Activated CD8-positive, alpha-beta memory T cell treated with anti-CD3 and anti-CD28 coated beads for 24 hours (primary cell): Measurements from ENCODE around the gene KRTAP2-3.

Source experiments
- DNase-seq: peaks from one replicate; pipeline ENCODE4 v3.0.0-alpha.2; 2020

KRTAP2-3 gene

DNA sequence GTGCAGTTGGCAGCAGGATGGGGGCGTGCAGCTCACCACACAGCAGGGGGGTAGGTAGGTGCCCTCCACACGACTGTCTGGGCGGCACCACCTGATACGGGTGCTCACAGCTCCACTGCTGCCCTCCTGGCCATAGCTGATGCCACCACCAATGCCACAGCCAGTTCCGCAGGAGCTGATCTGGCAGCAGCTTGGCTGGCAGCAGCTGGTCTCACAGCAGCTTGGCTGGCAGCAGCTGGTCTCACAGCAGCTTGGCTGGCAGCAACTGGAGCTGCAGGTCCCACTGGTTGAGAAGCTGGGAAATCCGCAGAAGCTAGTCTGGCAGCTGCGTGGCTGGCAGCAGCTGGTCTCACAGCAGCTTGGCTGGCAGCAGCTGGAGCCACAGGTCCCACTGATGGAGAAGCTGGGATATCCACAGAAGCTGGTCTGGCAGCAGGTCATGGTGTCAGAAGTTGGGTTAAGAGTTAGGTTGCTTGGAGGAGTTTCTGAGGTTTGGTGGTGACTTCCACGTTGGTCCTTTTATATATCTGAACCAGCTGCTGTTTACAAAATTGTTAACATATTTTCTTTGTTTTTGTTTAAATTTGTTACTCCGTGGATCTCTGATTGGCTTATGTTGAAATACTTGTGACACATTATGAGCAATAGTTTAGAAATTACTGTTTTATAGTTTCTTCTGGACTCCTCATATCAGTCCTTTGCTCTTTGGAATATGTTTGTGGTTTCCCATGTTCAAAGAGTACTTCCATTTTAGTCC is 33.0 kb downstream of the KRTAP2-3 start, which contains the start of gene KRTAP1-5:
Gene KRTAP1-5 (minus strand): TSS at position 494 of the 757 bp plus-strand sequence. CDS start 53 bp downstream, at position 441.
- DNase-seq, result no peak

DNA sequence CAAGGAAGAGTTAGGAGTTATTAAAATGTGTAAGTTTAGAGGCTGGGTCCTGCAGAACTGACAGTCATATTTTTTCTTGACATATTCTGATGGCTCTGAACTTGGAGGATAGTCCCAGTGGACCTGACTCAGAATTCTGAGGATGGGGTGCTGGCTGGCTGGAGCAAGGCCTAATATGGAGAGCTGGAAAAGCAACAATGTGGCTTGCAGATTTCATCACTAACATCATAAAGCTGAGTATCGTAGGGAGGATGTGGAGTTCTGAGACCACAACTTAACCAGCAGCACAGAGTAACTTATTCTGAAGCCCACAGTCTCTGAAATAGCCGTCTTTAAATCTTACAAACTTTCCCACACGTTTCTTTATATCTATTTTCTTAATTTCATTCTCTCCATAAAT is 35.2 kb downstream of the KRTAP2-3 start:
- DNase-seq, result no peak

DNA sequence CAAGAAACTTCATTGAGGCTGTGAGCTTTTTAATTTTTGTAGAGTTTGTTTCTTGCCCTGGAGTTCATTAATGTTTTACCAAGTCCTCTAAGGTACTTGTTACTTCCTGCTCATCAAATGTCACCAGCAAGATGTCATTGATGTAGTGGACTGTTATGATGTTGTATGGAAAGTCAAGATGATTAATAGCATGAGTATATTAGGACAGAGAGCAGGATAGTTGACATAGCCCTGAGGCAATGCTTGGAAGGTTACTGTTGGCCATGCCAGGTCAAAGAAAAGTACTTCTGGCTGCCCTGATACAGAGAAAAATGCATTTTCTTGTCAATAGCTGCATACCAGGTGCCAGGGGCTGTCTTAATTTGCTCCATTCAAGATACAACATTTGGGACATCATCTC is 39.6 kb downstream of the KRTAP2-3 start:
- DNase-seq, result no peak

DNA sequence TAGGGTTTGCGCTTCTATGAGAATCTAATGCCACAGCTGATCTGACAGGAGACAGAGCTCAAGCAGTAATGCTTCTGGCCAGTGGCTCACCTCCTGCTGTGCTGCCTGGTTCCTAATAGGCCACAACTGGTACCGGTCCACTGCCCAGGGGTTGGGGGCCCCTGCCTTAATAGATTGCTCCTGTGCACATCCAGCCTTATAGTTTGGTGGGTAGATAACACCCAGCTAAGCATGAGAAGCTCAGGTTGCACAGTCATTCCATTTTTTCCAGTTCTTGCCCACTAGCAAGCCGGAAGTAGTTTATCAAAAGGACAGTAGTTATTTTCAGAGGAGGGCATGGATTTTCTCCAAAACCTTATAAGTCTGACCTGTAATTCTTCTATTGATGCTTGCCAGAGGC is 40.5 kb downstream of the KRTAP2-3 start:
- DNase-seq, result no peak

- no peak for DNase-seq
Measured at GRCh38 chr17:41018541-41018940, 41.4 kb downstream of the KRTAP2-3 start.

GRCh38 chr17:41016578-41017215 is 43.2 kb downstream of the KRTAP2-3 start:
- DNase-seq, result no peak

DNA sequence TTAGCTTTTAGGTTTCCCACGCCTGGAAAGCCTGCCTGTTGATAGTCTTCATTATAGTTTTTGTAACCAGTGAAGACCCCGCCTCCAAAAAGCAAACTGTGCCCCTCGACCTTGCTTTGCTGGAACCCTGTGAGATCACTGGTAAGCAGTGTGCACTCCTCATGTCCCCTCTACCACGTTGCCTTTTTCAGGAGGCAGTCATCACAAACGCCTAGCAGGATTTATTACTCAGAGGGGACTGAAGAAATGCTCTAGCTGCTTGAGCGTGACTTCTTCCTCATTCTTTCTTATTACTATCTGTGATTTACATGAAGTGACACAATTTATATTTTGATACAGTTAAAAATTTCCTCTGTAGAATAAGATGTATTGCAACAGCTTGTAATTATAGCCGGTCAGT is 44.5 kb downstream of the KRTAP2-3 start:
- no peak for DNase-seq

DNA sequence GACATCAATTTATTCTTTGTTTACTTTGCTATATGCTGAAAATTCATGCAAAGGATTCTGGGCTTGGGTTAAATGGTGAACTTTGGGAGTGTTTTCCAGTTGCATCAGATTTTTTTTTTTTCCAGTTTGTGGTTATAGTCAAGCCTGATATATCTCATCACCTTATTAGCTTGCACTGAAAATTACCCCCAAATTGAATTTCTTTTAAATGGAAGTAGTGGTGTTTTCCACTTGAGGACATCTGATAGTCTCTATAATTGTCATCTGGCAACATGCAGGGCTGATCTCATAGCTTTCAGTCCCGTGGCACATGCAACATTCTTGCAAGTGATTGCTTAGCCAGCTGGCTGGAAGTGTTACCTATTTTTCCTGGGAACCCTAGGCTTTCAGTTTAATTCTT is 46.3 kb downstream of the KRTAP2-3 start:
- DNase-seq, result no peak

- no peak for DNase-seq
Measured at GRCh38 chr17:41013181-41013580, 46.7 kb downstream of the KRTAP2-3 start.

- DNase-seq, result no peak
Measured at GRCh38 chr17:41012326-41013120, 47.4 kb downstream of the KRTAP2-3 start.

DNA sequence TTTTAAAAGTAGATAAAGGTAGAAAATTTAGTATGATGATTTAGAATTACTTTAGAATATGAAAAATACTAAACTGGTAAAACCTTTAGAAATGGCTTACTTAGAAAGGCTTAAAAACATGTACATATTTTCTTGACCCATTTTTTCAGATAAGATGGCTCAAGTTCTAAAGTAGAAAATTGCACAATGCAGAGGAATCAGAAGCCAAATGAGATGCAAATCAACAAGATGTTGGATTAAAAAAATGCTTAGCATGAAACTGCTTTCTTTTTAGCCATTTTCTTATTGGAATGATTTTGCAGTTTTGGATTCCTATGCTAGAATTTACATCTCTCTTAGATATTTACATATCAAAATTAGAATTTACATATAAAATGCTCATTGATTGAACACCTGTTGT is 49.5 kb downstream of the KRTAP2-3 start:
- DNase-seq, result no peak

DNA sequence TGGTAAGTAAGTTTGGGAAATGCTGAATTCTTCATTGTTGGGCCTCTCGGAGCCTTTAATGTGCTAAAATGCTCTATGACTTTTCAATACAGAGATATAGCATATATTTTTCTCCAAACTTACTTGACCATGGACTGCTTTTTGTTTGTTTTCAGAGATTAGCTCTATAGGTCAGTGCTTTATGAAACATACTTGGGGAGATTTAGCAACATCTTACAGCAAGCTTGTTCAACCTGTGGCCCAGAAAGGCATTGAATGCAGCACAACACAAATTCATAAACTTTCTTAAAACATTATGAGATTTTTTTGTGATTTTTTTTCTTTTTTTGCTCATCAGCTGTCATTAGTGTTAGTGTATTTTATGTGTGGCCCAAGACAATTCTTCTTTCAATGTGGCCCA is 50.0 kb downstream of the KRTAP2-3 start:
- no peak for DNase-seq

GRCh38 chr17:41009301-41009760 is 50.6 kb downstream of the KRTAP2-3 start:
- DNase-seq, result no peak
